ENCODE measurements around the gene TACO1.

TACO1 gene

DNA sequence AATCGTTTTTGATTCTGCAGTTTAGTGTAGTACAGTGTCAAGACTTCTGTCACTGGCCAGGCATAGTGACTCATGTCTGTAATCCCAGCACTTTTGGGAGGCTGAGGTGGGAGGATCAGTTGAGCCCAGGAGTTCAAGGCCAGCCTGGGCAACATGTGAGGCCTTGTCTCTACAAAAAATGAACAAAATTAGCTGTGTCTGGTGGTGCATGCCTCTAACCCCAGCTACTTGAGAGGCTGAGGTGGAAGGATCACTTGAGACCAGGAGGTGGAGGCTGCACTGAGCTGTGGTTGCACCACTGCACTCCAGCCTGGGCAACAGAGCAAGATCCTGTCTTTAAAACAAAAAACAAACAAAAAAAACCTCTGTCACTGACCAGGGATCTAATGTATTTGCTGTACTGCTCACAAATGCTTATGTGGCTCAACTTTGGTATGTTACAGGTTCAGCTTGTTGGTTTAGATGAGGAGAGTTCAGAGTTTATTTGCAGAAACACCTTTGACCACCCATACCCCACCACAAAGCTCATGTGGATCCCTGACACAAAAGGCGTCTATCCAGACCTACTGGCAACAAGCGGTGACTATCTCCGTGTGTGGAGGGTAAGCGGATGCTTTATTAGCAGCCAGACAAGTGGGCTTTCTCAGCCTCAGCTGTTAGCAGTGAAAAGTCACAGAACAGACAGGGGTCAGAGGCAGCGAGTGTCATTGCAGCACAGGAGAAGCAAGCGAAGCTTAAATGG lies 22.5 kb upstream of the TACO1 start:
- TF ChIP-seq, protein P1, sequence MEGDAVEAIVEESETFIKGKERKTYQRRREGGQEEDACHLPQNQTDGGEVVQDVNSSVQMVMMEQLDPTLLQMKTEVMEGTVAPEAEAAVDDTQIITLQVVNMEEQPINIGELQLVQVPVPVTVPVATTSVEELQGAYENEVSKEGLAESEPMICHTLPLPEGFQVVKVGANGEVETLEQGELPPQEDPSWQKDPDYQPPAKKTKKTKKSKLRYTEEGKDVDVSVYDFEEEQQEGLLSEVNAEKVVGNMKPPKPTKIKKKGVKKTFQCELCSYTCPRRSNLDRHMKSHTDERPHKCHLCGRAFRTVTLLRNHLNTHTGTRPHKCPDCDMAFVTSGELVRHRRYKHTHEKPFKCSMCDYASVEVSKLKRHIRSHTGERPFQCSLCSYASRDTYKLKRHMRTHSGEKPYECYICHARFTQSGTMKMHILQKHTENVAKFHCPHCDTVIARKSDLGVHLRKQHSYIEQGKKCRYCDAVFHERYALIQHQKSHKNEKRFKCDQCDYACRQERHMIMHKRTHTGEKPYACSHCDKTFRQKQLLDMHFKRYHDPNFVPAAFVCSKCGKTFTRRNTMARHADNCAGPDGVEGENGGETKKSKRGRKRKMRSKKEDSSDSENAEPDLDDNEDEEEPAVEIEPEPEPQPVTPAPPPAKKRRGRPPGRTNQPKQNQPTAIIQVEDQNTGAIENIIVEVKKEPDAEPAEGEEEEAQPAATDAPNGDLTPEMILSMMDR (IDR thresholded peaks at IDR 0.05; ENCODE audit: low read depth, low read length, missing control alignments): no peak
- DNase-seq (ENCODE audit: low read depth): no peak
- H3K4me3 ChIP-seq (ENCODE audit: low read depth, low read length): no peak overlapping the region

GRCh38 chr17:63578769-63579111 lies 22.0 kb upstream of the TACO1 start:
- DNase-seq (ENCODE audit: low read depth): no peak
- TF ChIP-seq, protein P1 (IDR thresholded peaks at IDR 0.05; ENCODE audit: low read depth, low read length, missing control alignments): no peak
- no peak overlapping the region for H3K4me3 ChIP-seq (ENCODE audit: low read depth, low read length)

GRCh38 chr17:63579633-63580032 lies 21.1 kb upstream of the TACO1 start:
- TF ChIP-seq, protein P1 (IDR thresholded peaks at IDR 0.05; ENCODE audit: low read depth, low read length, missing control alignments): no peak
- no peak for DNase-seq (ENCODE audit: low read depth)
- no peak overlapping the region for H3K4me3 ChIP-seq (ENCODE audit: low read depth, low read length)

DNA sequence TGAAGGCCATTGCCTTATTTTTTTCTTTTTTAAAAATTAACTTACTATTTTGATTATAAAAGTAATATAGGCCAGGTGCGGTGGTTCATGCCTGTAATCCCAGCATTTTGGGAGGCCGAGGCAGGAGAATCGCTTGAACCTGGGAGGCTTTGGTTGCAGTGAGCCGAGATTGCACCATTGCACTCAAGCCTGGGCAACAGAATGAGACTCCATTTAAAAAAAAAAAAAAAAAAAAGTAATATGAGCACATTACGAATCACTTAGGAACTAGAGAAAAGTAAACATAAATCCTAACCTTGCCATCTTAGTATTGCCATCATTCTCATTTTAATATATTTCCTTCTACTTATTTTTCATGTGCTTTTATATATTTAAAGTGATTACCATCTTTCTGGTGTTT lies 12.9 kb upstream of the TACO1 start:
- no peak for DNase-seq (ENCODE audit: low read depth)
- TF ChIP-seq, protein P1 (IDR thresholded peaks at IDR 0.05; ENCODE audit: low read depth, low read length, missing control alignments): no peak
- no peak overlapping the region for H3K4me3 ChIP-seq (ENCODE audit: low read depth, low read length)

- TF ChIP-seq, protein P1 (IDR thresholded peaks at IDR 0.05; ENCODE audit: low read depth, low read length, missing control alignments): no peak
Measured at GRCh38 chr17:63588797-63589196, 11.9 kb upstream of the TACO1 start.

DNA sequence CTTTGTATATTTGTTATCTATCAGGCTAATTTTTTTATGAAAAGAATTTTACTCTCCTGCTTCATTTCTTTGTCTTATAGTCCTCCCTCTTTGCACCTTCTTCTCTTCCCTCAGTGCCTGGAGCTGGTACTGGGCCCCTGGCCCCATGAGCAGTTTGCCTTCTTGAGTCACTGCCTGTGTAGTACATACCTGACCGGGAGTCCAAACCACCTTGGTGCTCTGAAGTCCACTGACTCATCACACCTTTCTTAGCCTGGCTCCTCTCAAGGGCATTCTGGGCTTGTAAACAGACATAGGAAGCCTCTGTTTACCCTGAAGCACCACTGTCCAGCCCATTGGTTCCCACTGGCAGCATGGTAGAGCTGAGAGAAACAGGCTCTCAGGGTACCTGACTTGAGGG lies 11.0 kb upstream of the TACO1 start:
- H3K4me3 ChIP-seq (ENCODE audit: low read depth, low read length): no peak overlapping the region
- TF ChIP-seq, protein P1 (IDR thresholded peaks at IDR 0.05; ENCODE audit: low read depth, low read length, missing control alignments): no peak
- no peak for DNase-seq (ENCODE audit: low read depth)

More at GRCh38 chr17:63588797-63589196, 11.9 kb upstream of the TACO1 start:
- no peak overlapping the region for H3K4me3 ChIP-seq (ENCODE audit: low read depth, low read length)
- DNase-seq (ENCODE audit: low read depth): no peak

DNA sequence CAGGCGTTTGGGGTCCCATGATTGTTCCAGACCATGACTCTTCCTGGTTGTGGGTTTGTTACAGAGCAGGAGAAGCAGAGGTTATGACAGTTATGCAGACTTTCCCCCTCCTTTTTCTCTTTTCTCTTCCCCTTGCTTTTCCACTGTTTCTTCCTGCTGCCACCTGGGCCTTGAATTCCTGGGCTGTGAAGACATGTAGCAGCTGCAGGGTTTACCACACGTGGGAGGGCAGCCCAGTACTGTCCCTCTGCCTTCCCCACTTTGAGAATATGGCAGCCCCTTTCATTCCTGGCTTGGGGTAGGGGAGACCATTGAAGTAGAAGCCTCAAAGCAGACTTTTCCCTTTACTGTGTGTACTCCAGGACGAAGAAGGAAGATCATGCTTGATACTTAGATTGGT lies 7.9 kb upstream of the TACO1 start:
- DNase-seq (ENCODE audit: low read depth): no peak
- H3K4me3 ChIP-seq (ENCODE audit: low read depth, low read length): no peak overlapping the region
- TF ChIP-seq, protein P1 (IDR thresholded peaks at IDR 0.05; ENCODE audit: low read depth, low read length, missing control alignments): no peak
